HEK293T (cell line): Measurements from ENCODE around the gene SUMO3.

Source experiments
- BHLHE40 ChIP-seq: fragments of 450-650 bp; IDR thresholded peaks from 2 replicates; pipeline ENCODE4 v1.6.1; 2016; ENCODE audit warnings: mild to moderate bottlenecking, moderate library complexity, borderline replicate concordance
- ELF4 ChIP-seq: fragments of 450-650 bp; IDR thresholded peaks from 2 replicates; pipeline ENCODE4 v1.6.1; 2017; ENCODE audit warnings: antibody characterized with exemption
- FOXK2 ChIP-seq: fragments of 450-650 bp; IDR thresholded peaks from 2 replicates; pipeline ENCODE4 v1.6.1; 2016; ENCODE audit warnings: mild to moderate bottlenecking
- NFRKB ChIP-seq: fragments of 450-650 bp; IDR thresholded peaks from 2 replicates; pipeline ENCODE4 v1.6.1; 2016; ENCODE audit warnings: mild to moderate bottlenecking, moderate library complexity
- SP1 ChIP-seq: fragments of 450-650 bp; IDR thresholded peaks from 2 replicates; pipeline ENCODE4 v1.6.1; 2017

GRCh38 chr21:44785620-44786335, 32.1 kb downstream of the SUMO3 start:
- TF ChIP-seq FOXK2 (no peak), BHLHE40 (no peak), NFRKB (no peak), ELF4 (no peak), SP1 (no peak)
